ENCODE results near the gene NDST3. TPM values are rescaled to one million over a fixed set of nuclear protein-coding genes. Genes with fewer than 3 reads are reported as not detected.
A peak's percentile ranks its signal among the peaks of the same experiment; 100 is the strongest.

Gene NDST3
- total RNA-seq, 1 experiment from 2014 or later: 0.04 TPM

DNA sequence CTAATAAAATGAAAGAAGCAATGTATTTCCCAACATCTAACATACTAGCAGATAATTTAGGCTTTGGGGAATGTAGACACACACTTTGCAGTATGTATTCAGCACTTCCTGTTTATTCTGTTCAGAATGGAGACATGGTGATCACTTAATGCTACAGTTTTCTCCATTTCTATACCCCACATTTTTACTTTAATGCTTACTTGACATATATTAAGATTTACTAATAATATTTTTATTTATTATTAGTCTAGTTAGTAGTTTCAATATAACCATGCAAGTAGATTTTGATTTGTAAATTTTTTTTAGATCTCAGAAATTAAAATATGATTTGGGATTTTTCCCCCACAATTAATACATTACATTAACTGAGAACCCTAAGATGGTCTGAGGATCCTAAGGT, 220.1 kb downstream of the NDST3 start:
- Histone ChIP-seq H3F3A (ENCODE audit: low read length, unreplicated experiment) (no peaks in the 10 kb centered on the region), H3K4me1 (ENCODE audit: insufficient read depth, low read length) (no peaks in the 10 kb centered on the region), H2AFZ (ENCODE audit: low read length) (no peak overlapping the region), H3K27me3 (ENCODE audit: low read length) (no peaks in the 10 kb centered on the region), H3K9me2 (replicated peaks; ENCODE audit: low read length) (no peaks in the 10 kb centered on the region), H3K36me3 (ENCODE audit: low read depth, low read length) (no peaks in the 10 kb centered on the region), H3K9ac (ENCODE audit: low read length) (no peak overlapping the region), H3K4me2 (ENCODE audit: low read length) (no peak overlapping the region), H3K27ac (ENCODE audit: low read length) (no peak overlapping the region), H3K4me3 (ENCODE audit: low read length) (no peak overlapping the region), H3K9me3 (ENCODE audit: low read length) (no peaks in the 10 kb centered on the region), H4K20me1 (ENCODE audit: low read length) (no peaks in the 10 kb centered on the region), H3K79me2 (ENCODE audit: low read length) (no peaks in the 10 kb centered on the region)
- DNase-seq (no peak), ATAC-seq (no peak)
- BruUV-seq (replicated peaks): no TSS peak
- CTCF ChIA-PET: no interaction called here
- TF ChIP-seq, protein P1, sequence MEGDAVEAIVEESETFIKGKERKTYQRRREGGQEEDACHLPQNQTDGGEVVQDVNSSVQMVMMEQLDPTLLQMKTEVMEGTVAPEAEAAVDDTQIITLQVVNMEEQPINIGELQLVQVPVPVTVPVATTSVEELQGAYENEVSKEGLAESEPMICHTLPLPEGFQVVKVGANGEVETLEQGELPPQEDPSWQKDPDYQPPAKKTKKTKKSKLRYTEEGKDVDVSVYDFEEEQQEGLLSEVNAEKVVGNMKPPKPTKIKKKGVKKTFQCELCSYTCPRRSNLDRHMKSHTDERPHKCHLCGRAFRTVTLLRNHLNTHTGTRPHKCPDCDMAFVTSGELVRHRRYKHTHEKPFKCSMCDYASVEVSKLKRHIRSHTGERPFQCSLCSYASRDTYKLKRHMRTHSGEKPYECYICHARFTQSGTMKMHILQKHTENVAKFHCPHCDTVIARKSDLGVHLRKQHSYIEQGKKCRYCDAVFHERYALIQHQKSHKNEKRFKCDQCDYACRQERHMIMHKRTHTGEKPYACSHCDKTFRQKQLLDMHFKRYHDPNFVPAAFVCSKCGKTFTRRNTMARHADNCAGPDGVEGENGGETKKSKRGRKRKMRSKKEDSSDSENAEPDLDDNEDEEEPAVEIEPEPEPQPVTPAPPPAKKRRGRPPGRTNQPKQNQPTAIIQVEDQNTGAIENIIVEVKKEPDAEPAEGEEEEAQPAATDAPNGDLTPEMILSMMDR (conservative IDR thresholded peaks at IDR 0.05; ENCODE audit: low read depth, low read length): no peak
- no peak for TF ChIP-seq EZH2 (IDR thresholded peaks at IDR 0.05; ENCODE audit: low read length, unreplicated experiment)
- TF ChIP-seq EZH2phosphoT487 (IDR thresholded peaks at IDR 0.05; ENCODE audit: borderline replicate concordance, low read length): no peak
- POLR2A ChIA-PET (ENCODE audit: unreplicated experiment): no interaction called here
- intact Hi-C loops (cut with micrococcal nuclease): no loop called here

DNA sequence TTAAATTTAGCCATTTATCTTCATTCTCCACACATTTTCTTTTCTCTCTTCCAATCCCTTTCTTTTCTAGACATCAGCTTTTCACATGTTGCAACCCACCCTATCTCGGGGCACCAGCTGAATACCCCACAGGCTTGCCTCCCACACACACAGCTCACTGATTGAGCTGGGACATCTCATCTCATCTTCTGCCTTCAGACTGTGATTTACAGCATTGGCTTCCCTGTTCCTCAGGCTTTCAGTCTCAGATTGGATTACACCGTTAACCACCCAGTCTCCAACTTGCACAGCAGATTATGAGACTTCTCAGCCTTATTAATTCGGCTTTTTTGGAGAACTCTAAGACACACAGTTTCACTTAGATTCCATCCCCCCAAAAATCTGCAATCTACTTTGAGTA, 224.8 kb downstream of the NDST3 start:
- intact Hi-C loops (cut with micrococcal nuclease): no loop called here
- Histone ChIP-seq H3K9ac (ENCODE audit: low read length) (no peak overlapping the region), H3K79me2 (ENCODE audit: low read length) (no peaks in the 10 kb centered on the region), H2AFZ (ENCODE audit: low read length) (no peak overlapping the region), H3K27me3 (ENCODE audit: low read length) (no peaks in the 10 kb centered on the region), H3K4me2 (ENCODE audit: low read length) (no peak overlapping the region), H3K9me2 (replicated peaks; ENCODE audit: low read length) (no peaks in the 10 kb centered on the region), H3K36me3 (ENCODE audit: low read depth, low read length) (no peaks in the 10 kb centered on the region), H3K9me3 (ENCODE audit: low read length) (no peaks in the 10 kb centered on the region), H3K27ac (ENCODE audit: low read length) (no peak overlapping the region), H4K20me1 (ENCODE audit: low read length) (no peaks in the 10 kb centered on the region), H3K4me1 (ENCODE audit: insufficient read depth, low read length) (peaks cover 6% of the 10 kb centered on the region), H3K4me3 (ENCODE audit: low read length) (no peak overlapping the region), H3F3A (ENCODE audit: low read length, unreplicated experiment) (no peaks in the 10 kb centered on the region)
- CTCF ChIA-PET: no interaction called here
- TF ChIP-seq, protein P1 (conservative IDR thresholded peaks at IDR 0.05; ENCODE audit: low read depth, low read length): no peak
- no peak for TF ChIP-seq EZH2phosphoT487 (IDR thresholded peaks at IDR 0.05; ENCODE audit: borderline replicate concordance, low read length)
- TF ChIP-seq EZH2 (IDR thresholded peaks at IDR 0.05; ENCODE audit: low read length, unreplicated experiment): no peak
- DNase-seq: no peak
- POLR2A ChIA-PET (ENCODE audit: unreplicated experiment): no interaction called here
- no TSS peak for BruUV-seq (replicated peaks)
- no peak for ATAC-seq

DNA sequence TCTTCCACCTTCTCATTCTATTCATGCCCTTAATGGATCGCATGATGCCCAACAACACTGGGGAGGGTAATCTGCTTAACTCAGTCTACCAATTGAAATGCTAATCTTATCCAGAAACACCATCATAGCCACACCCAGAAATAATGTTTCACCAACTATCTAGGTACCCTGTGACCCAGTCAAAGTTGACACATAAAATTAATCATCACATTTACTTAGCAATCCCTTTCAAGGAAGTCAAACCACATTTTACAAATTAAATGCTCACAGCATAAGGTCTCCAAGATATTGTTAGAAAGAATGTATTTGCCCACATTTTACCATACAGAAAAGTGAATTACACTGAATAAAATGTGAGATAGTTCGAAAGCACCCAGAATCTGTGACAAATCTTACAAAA, 226.0 kb downstream of the NDST3 start:
- DNase-seq (peak; percentile 22), ATAC-seq (peak; percentile 49)
- BruUV-seq (replicated peaks): no TSS peak
- Histone ChIP-seq H3K9me3 (ENCODE audit: low read length) (no peaks in the 10 kb centered on the region), H3K79me2 (ENCODE audit: low read length) (no peaks in the 10 kb centered on the region), H3K9me2 (replicated peaks; ENCODE audit: low read length) (no peaks in the 10 kb centered on the region), H4K20me1 (ENCODE audit: low read length) (no peaks in the 10 kb centered on the region), H3K27me3 (ENCODE audit: low read length) (no peaks in the 10 kb centered on the region), H3K27ac (ENCODE audit: low read length) (no peak overlapping the region), H2AFZ (ENCODE audit: low read length) (no peak overlapping the region), H3K36me3 (ENCODE audit: low read depth, low read length) (no peaks in the 10 kb centered on the region), H3K4me2 (ENCODE audit: low read length) (no peak overlapping the region), H3K9ac (ENCODE audit: low read length) (no peak overlapping the region), H3F3A (ENCODE audit: low read length, unreplicated experiment) (no peaks in the 10 kb centered on the region), H3K4me3 (ENCODE audit: low read length) (no peak overlapping the region), H3K4me1 (ENCODE audit: insufficient read depth, low read length) (peaks cover 6% of the 10 kb centered on the region)
- TF ChIP-seq EZH2 (IDR thresholded peaks at IDR 0.05; ENCODE audit: low read length, unreplicated experiment) (no peak), EZH2phosphoT487 (IDR thresholded peaks at IDR 0.05; ENCODE audit: borderline replicate concordance, low read length) (no peak)
- TF ChIP-seq, protein P1 (conservative IDR thresholded peaks at IDR 0.05; ENCODE audit: low read depth, low read length): no peak
- intact Hi-C loops (cut with micrococcal nuclease): no loop called here
- ChIA-PET CTCF (no interaction called here), POLR2A (ENCODE audit: unreplicated experiment) (no interaction called here)
